ENCODE data around the gene COQ10A.

- TF ChIP-seq CTCF (IDR thresholded peaks at IDR 0.05; ENCODE audit: low read length) (peak; percentile 56), EZH2 (IDR thresholded peaks at IDR 0.05; ENCODE audit: borderline replicate concordance, low read length) (no peak)
These were observed at the start of gene COQ10A for GRCh38 chr12:56266693-56267442.

Data from OCI-LY1 (cell line).